GM15510 (cell line): ENCODE data around the gene TMEM40.

ENCODE experiments used
- POLR2A ChIP-seq: IDR thresholded peaks from 3 replicates; pipeline ENCODE4 v1.6.1; 2011; ENCODE audit warnings: borderline replicate concordance; ENCODE audit not compliant: insufficient read length; ENCODE audit errors: extremely low read depth

Gene TMEM40

DNA sequence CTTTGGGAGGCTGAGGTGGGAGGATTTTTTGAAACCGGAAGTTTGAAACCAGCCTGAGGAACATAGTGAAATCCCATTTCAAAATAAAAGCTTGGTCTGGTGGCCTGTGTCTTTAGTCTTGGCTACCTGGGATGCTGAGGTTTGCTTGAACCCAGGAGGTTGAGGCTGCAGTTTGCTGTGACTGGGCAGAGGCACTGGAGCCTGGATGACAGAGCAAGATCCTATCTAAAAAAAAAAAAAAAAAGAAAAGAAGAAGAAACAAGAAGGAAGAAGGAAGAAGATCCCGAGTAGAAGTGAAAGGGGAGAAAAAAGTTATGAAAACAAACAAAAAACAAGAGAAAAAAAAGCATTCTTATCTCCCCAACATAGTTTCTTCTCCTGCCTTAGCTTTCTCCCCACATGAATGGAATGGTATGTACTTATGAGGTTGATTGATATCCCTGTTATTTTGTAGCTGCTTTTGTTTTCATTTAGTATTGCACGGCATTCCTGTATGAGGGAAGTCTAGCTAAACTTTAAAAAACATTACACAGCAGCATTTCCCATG, 42.4 kb downstream of the TMEM40 start:
- TF ChIP-seq POLR2A, result no peak

DNA sequence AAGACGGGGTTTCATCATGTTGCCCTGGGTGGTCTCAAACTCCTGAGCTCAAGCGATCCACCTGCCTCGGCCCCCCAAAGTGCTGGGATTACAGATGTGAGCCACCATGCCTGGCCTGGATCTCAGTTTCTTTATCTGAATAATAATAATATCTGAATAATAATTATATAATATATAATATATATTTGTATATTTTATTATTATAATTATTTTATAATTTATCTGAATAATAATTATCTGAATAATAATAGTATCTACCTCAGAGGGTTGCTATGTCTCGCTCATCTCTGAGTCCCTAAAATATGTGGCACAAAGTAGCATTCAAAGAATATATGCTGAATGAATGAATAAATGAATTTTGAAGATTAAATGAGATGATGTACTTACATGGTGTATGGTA, 44.8 kb downstream of the TMEM40 start:
- no peak for TF ChIP-seq POLR2A

DNA sequence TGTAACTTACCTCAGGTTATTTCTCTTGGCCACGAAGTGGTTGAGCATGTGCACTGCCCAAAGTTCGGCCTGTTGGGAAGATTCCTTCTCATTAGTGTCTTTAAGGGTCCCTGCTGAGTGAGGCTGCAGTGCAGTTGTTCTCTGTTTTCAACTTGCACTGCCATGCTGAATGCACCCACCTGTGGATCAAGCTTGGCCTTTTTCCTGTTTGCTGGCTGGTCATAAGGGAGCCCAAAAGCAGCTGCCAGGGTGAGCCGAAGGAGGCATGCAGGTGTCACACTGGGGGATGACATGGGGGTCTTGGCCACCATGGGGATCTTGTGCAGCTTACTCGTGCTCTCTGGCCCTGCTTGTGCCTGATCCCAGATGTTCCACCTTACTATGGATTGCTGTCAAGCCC, 49.0 kb downstream of the TMEM40 start:
- TF ChIP-seq POLR2A, result no peak

DNA sequence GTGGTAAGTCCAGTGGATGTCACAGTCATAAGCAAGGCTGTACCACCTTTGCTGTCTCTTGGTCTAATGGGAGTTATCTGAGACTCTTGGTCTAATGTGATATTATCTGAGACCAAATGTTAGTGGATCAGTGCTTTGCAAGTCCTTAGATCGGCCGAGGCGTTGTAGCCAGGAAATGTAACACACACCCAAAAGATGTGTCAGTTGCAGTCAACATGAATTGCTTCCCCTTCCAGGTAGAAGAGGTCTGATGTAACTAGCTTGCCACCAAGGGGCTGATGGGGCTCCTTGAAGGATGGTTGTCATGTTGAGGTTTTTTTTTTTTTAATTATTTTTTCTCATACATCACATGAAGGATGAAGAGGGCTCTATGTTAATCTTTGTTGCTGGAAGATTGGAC, 49.7 kb downstream of the TMEM40 start:
- TF ChIP-seq POLR2A, result no peak

DNA sequence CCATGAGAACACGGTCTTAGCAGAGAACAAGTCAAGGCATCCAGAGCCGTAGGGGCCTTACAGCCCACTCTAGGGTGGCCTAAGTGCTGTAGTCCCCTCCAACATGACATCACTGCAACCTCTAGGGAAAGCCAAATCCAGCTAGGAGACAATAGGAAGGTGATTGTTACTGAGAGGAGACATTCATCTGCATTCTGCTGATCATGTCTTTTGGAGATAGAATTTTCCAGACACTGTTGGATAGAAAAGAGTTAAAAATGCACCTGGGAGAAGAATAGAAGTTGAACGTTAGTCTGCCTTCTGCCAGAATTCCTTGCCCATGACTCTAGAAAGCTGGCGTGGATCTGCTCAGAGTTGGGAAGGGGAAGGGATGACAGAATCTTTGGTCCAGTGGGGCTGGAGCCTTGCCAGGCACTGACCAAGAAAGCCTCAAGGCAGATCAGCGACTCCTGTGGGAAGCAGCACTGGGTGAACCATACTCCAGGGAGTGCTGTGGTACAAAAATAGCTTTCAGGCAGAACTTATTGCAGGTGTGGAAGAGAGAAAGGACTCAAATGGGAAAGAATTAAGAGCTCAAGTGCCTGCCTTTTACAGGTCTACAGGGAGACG, 50.4 kb downstream of the TMEM40 start:
- TF ChIP-seq POLR2A, result no peak

DNA sequence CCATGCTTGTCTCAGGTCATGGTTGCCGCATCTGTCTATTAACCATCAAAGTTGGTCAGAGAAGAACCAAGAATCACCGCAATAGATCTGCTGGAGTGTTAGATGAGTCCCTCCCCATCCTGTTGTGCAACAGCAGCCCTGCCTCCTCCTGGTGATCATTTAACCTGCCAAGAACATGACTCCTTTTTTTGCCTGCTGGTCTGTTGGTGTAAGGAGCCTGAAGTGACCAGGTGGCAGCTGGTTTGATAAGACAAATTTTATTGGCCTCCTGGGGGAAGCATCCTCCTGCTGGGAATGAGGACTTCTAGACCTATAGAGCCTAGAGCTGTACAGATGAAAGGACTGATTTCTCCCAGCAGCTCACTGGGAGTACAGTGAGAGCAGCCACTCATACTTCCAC, 51.6 kb downstream of the TMEM40 start:
- TF ChIP-seq POLR2A, result no peak

DNA sequence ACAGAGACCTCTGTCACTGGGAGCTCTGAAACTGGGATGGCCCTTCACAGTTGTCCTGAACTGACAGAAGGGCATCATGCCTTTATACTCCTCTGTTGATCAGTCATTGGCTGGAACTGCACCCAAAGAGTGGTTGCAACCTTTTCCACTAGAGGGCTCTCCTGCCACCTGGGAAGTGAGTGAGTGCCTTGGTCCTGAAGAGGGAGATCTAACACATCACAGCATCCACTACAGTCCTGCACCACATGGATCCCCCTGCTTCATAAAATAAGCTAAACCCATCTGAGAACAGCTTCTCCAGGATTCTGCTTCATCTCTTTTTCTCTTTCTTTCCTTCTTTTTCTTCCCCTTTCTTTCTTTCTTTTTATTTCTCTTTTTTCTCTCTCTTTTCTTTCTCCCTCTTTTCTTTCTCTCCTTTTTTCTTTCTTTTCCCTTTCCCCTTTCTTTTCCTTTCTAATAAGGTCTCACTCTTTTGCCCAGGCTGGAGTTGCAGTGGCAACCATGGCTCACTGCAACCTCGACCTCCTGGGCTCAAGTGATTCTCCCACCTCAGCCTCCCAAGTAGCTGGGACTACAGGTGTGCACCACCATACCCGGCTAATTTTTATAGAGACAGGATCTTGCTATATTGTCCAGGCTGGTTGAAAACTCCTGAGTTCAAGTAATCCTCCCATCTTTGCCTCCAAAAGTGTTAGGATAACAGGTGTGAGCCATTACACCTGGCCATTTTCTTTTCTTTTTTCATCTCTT, 52.4 kb downstream of the TMEM40 start:
- TF ChIP-seq POLR2A, result no peak

DNA sequence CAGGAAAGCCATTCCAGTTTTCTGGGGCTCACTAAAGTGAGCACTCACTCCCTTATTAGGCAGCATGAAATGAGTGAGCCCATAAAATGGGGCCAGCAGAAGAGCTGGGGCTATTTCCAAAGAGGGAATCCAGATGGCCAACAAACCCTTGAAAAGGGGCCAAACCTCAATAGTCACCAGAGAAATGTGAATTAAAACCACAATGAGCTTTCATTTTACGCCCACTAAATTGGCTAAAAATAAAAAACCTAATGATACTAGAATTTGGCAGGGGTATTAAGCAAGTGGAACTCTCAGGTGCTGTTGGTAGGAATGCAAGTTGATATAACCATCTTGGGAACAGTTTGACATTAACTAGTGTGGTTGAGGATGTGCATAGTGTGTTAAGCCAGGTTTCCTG, 53.1 kb downstream of the TMEM40 start:
- no peak for TF ChIP-seq POLR2A

DNA sequence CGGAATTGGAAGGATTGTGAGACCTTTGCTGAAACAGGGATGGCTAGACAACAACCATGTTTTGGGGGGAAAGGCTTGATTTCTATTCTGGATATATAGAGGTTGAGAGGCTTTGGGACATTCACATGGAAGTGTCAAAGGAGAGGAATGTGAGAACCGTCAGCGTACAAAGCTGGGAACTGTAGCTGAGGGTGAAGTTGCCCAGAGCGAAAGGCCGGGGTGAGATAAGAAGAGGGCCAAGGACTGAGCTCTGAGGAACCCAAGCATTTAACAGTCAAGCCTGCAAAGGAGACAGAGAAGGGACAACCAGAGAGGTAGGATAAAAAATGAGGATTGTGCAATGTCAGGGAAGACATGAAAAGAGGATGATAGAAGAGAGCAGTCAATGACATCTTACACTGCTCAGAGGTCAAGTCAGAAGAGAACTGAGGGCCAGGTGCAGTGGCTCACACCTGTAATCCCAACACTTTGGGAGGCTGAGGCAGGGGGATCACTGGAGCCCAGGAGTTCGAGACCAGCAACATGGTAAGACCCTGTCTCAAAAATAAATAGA, 53.6 kb downstream of the TMEM40 start:
- TF ChIP-seq POLR2A, result no peak

DNA sequence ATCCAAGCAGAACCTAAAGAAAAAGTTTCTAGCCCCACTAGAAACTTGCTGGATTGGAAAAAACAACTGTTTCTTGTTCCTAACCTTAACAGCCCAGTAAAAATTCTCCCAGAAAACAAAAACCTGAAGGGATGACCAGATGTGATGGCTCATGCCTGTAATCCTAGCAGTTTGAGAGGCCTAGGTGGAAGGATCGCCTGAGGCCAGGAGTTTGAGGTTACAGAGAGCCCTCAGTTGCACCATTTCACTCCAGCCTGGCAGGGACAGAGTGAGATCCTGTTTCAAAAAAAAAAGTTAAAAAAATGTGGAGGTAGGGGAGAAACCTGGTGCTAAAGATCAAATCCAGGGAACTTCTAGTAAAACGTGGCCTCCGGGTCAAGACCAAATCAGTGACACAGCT, 56.6 kb downstream of the TMEM40 start:
- TF ChIP-seq POLR2A, result no peak

DNA sequence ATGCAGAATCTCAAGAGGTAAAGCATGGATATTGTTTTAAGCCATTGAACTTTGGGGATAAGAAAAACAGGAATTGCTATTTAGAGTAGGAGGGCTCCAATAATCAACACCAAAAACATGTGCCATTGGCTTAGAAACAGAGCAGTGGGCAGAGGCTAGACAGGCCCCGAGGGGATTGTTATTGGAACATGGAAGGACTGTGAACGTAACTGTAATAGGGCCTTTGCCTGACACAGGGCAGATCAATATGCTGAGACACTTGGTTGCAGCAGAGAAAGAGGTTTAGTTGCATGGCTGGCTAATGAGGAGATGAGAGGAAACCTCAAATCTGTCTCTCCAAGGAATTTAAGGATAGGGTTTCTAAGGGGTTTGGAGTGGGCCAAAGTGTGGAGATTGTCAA, 58.3 kb downstream of the TMEM40 start:
- TF ChIP-seq POLR2A, result no peak

DNA sequence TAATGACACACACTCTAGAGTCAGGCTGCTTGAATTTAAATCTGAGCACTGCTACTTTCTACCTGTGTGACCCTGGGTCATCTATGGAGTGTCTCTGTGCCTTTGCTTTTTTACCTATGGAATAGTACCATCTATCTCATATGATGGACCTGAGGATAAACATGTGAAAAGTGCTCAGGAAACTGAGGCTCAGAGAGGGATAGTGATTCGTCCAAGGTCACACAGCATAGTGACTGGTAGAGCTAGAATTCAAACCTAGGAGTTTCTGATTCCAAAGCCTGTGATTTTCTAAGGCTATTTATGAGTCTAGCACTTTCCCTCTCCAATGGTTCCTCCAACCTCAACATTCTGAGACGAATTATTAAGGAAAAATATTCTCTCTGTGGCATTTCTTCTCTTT, 63.1 kb downstream of the TMEM40 start:
- no peak for TF ChIP-seq POLR2A

DNA sequence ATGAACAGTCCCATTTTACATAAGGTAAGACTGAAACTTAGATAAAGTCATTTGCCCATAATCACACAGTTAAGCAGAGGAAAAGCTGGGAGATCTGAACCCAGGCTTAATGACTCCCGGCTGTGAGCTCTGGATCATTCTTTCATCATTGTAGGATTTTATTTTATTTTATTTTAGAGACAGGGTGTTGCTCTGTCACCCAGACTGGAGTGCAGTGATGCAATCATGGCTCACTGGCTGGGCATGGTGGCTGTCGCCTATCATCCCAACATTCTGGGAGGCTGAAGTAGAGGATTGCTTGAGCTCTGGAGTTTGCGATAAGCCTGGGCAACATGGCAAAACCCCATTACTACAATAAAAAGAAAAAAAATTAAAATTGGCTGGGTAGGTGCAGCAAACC, 63.9 kb downstream of the TMEM40 start:
- TF ChIP-seq POLR2A, result no peak

DNA sequence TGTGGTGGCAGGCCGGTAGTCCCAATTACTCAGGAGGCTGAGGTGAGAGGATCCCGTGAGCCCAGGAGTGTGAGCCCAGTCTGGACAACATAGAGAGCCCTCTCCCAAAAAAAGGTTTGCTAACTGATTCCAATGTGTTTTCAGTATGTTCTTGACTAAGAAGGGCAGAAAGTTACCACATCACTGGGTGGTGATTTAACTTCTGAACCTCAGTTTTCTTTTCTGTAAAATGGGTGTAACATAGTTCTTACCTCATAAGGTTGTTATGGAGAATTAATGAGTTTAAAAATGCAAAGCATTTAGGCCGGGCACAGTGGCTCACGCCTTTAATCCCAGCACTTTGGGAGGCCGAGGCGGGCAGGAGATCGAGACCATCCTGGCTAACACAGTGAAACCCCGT, 66.6 kb downstream of the TMEM40 start:
- TF ChIP-seq POLR2A, result no peak

DNA sequence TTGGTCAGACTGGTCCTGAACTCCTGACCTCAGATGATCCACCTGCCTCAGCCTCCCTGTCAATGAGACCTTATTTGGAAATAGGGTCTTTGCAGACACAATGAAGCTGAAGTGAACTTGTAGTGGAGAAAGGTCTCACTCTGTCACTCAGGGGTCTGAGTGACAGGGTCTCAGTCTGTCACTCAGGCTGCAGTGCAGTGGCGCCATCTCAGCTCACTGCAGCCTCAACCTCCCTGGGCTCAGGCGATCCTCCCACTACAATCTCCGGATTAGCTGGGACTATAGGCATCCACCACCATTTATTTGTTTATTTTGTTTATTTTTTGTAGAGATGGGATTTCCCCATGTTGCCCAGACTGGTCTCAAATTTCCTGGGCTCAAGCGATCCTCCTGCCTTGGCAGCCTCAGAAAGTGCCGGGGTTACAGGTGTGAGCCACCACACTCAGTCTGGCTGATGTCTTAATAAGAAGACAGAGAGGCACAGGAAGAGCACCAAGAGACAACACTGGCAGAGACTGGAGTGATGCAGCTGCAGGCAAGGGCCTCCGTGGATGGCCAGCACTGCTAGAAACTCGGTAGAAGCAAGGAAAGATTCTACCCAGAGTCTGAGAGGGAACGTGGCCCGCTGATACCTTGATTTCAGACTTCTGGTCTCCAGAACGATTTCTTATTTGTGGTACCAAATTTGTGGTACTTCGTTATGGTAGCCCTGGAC, 68.9 kb downstream of the TMEM40 start:
- no peak for TF ChIP-seq POLR2A

DNA sequence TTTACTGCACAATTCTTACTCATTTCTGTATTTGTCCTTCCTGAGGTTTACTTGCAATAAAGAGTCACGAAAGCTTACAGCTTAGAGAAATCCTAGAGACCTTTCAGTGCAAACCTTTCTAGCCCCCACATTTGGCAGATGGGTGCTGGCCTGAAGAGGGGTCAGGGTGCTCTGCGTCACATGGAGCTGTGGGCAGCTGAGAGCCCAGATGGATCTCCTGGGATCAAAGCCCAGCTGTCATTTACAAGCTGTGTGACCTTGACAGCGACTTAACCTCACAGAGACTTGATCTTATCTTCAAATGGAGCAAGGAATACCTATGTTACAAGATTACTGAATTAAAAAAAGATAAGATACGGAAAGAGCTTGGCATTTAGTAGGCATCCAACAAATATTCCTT, 71.1 kb downstream of the TMEM40 start:
- no peak for TF ChIP-seq POLR2A

DNA sequence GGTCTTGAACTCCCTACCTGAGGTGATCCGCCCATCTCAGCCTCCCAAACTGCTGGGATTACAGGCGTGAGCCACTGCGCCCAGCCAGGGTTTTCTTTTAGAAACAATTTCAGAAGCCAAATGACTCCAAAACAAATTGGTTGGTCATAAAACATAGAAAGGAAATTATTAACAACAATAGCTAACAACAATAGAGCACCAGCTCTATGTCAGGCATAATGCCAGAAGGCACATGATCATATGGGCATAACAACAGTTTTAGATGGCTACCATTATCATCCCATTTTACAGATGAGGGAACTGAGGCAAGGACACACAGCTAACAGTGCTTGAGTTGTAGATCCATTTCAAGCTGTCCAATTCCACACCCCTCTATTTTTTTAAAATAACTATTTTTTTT, 73.0 kb downstream of the TMEM40 start:
- no peak for TF ChIP-seq POLR2A
